Measurements from ENCODE around the gene ZNF774.

DNA sequence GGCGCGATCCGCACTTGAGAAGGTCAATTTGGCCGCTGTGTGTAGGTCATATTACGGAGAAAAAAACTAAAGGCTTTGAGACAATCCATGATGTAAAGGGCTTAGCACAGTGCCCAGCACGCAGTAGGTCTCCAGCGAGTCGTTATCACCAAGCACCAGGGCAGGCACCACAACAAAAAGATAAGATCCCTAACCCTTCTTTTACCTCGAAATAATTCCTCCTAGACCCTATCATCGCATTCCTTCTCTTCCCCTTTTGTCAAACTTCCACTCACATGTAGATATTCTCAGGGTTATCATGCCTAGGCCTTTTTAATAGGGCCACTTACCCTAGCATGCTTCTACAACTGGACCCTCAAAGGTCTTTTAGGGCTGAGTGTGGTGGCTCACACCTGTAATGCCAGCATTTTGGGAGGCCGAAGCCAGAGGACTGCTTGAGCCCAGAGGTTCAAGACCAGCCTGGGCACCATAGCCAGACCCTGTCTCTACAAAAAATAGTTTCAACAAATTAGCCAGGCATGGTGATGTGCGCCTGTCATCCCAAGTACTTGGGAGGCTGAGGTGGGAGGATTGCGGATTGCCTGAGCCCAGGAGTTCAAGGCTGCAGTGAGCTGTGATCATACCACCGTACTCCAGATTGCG lies 13.5 kb downstream of the ZNF774 start:
- TF ChIP-seq, protein P1, sequence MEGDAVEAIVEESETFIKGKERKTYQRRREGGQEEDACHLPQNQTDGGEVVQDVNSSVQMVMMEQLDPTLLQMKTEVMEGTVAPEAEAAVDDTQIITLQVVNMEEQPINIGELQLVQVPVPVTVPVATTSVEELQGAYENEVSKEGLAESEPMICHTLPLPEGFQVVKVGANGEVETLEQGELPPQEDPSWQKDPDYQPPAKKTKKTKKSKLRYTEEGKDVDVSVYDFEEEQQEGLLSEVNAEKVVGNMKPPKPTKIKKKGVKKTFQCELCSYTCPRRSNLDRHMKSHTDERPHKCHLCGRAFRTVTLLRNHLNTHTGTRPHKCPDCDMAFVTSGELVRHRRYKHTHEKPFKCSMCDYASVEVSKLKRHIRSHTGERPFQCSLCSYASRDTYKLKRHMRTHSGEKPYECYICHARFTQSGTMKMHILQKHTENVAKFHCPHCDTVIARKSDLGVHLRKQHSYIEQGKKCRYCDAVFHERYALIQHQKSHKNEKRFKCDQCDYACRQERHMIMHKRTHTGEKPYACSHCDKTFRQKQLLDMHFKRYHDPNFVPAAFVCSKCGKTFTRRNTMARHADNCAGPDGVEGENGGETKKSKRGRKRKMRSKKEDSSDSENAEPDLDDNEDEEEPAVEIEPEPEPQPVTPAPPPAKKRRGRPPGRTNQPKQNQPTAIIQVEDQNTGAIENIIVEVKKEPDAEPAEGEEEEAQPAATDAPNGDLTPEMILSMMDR (IDR thresholded peaks at IDR 0.05; ENCODE audit: low read length): no peak
- TF ChIP-seq EZH2 (IDR thresholded peaks at IDR 0.05; ENCODE audit: borderline replicate concordance, low read length): no peak
